Fibroblast of lung (primary cell): Measurements from ENCODE around the gene IL17REL.

Experiments
- CTCF ChIP-seq, 2 donors: IDR thresholded peaks in 1 of 2; conservative IDR thresholded peaks in 1 of 2; 1 replicate in 1 of 2; 2 replicates in 1 of 2; pipeline ENCODE4 v1.5.1; 2011 to 2012; ENCODE audit warnings: low read length in 2 of 2, control low read depth in 1 of 2, inconsistent platforms in 1 of 2, low read depth in 1 of 2, mild to moderate bottlenecking in 1 of 2
- EZH2 ChIP-seq: IDR thresholded peaks from 2 replicates; pipeline ENCODE4 v1.5.1; 2012; ENCODE audit warnings: low read length, control low read depth, mild to moderate bottlenecking; ENCODE audit errors: missing control alignments

GRCh38 chr22:50044485-50045118 lies 32.0 kb upstream of the IL17REL start:
- TF ChIP-seq EZH2, result no peak
- no peak for TF ChIP-seq CTCF (conservative IDR thresholded peaks at IDR 0.05 in 1 of 2, IDR thresholded peaks at IDR 0.05 in 1 of 2; ENCODE audit: low read depth in 1 of 2, low read length in 2 of 2)
